Nephron (organoid): ENCODE results near the gene ULK4.

ENCODE experiments used
- H3K27ac Mint-ChIP-seq, 3 experiments: 2 replicates each; pipeline ENCODE4 v1.8.0; 2020; ENCODE audit warnings: mixed read lengths in 3 of 3, mild to moderate bottlenecking in 2 of 3, moderate library complexity in 1 of 3
- H3K27me3 Mint-ChIP-seq: 2 replicates; pipeline ENCODE4 v1.8.0; 2021; ENCODE audit warnings: low read depth, mild to moderate bottlenecking, moderate library complexity, mixed read lengths
- H3K36me3 Mint-ChIP-seq: 2 replicates; pipeline ENCODE4 v1.8.0; 2020; ENCODE audit warnings: low read depth, mixed read lengths
- H3K4me1 Mint-ChIP-seq: 2 replicates; pipeline ENCODE4 v1.8.0; 2020; ENCODE audit warnings: mixed read lengths
- H3K4me3 Mint-ChIP-seq, 3 experiments: 2 replicates each; pipeline ENCODE4 v1.8.0; 2020; ENCODE audit warnings: mild to moderate bottlenecking in 3 of 3, mixed read lengths in 3 of 3, moderate library complexity in 2 of 3
- H3K9me3 Mint-ChIP-seq: 2 replicates; pipeline ENCODE4 v1.8.0; 2020; ENCODE audit warnings: mixed read lengths
- CTCF ChIP-seq, 3 experiments: fragments of 200-600 bp; sonication (generic); IDR thresholded peaks; one replicate each; pipeline ENCODE4 v1.5.0; 2021; ENCODE audit warnings: antibody characterized with exemption in 3 of 3; ENCODE audit not compliant: unreplicated experiment in 3 of 3

The ULK4 gene

GRCh38 chr3:41308119-41308518 lies 653.8 kb downstream of the ULK4 start:
- peaks cover 12% of the 10 kb centered on the region for H3K4me1 Mint-ChIP-seq
- H3K9me3 Mint-ChIP-seq, result peaks cover 3% of the 10 kb centered on the region
- no peak overlapping the region for H3K4me3 Mint-ChIP-seq
- no peak for TF ChIP-seq CTCF (IDR thresholded peaks at IDR 0.05; ENCODE audit: unreplicated experiment in 3 of 3)
- no peak overlapping the region for H3K27ac Mint-ChIP-seq
- H3K27me3 Mint-ChIP-seq, result no peaks in the 10 kb centered on the region
- H3K36me3 Mint-ChIP-seq, result peaks cover 5% of the 10 kb centered on the region

- H3K36me3 Mint-ChIP-seq, result peaks cover 5% of the 10 kb centered on the region
- peaks cover 3% of the 10 kb centered on the region for H3K9me3 Mint-ChIP-seq
- H3K4me3 Mint-ChIP-seq, result no peak overlapping the region
- no peaks in the 10 kb centered on the region for H3K27me3 Mint-ChIP-seq
- no peak overlapping the region for H3K27ac Mint-ChIP-seq
- TF ChIP-seq CTCF (IDR thresholded peaks at IDR 0.05; ENCODE audit: unreplicated experiment in 3 of 3), result no peak
- peaks cover 12% of the 10 kb centered on the region for H3K4me1 Mint-ChIP-seq
Measured at GRCh38 chr3:41307065-41307464, 654.8 kb downstream of the ULK4 start.

- peaks cover 5% of the 10 kb centered on the region for H3K36me3 Mint-ChIP-seq
- peak overlapping the region in 2 of 3 experiments; percentile 29 to 83 for H3K27ac Mint-ChIP-seq
- H3K9me3 Mint-ChIP-seq, result peaks cover 3% of the 10 kb centered on the region
- no peak for TF ChIP-seq CTCF (IDR thresholded peaks at IDR 0.05; ENCODE audit: unreplicated experiment in 3 of 3)
- H3K4me3 Mint-ChIP-seq, result no peak overlapping the region
- H3K27me3 Mint-ChIP-seq, result no peaks in the 10 kb centered on the region
- H3K4me1 Mint-ChIP-seq, result peaks cover 12% of the 10 kb centered on the region
Measured at GRCh38 chr3:41304593-41304992, 657.3 kb downstream of the ULK4 start.

GRCh38 chr3:41302295-41302694 lies 659.6 kb downstream of the ULK4 start:
- Mint-ChIP-seq H3K9me3 (peaks cover 3% of the 10 kb centered on the region), H3K4me3 (no peak overlapping the region), H3K36me3 (peaks cover 5% of the 10 kb centered on the region), H3K27ac (no peak overlapping the region), H3K27me3 (no peaks in the 10 kb centered on the region), H3K4me1 (peaks cover 12% of the 10 kb centered on the region)
- TF ChIP-seq CTCF (IDR thresholded peaks at IDR 0.05; ENCODE audit: unreplicated experiment in 3 of 3), result no peak

- Mint-ChIP-seq H3K4me3 (no peak overlapping the region), H3K4me1 (peaks cover 12% of the 10 kb centered on the region), H3K36me3 (peaks cover 5% of the 10 kb centered on the region), H3K27me3 (peaks cover 3% of the 10 kb centered on the region), H3K27ac (no peak overlapping the region), H3K9me3 (peaks cover 3% of the 10 kb centered on the region)
- no peak for TF ChIP-seq CTCF (IDR thresholded peaks at IDR 0.05; ENCODE audit: unreplicated experiment in 3 of 3)
Measured at GRCh38 chr3:41301548-41301947, 660.4 kb downstream of the ULK4 start.

- TF ChIP-seq CTCF (IDR thresholded peaks at IDR 0.05; ENCODE audit: unreplicated experiment in 3 of 3), result no peak
- peaks cover 3% of the 10 kb centered on the region for H3K27me3 Mint-ChIP-seq
- peaks cover under 1% of the 10 kb centered on the region for H3K4me1 Mint-ChIP-seq
- H3K9me3 Mint-ChIP-seq, result no peaks in the 10 kb centered on the region
- no peak overlapping the region for H3K4me3 Mint-ChIP-seq
- H3K27ac Mint-ChIP-seq, result no peak overlapping the region
- no peaks in the 10 kb centered on the region for H3K36me3 Mint-ChIP-seq
Measured at GRCh38 chr3:41299036-41299435, 662.9 kb downstream of the ULK4 start.
